Lower leg skin (tissue), 4 donors: ENCODE measurements around the gene CEP295NL. TPM values are rescaled to one million over a fixed set of nuclear protein-coding genes. Genes with fewer than 3 reads are reported as not detected.
"Not testable (repeated sequence)": the region's sequence is repeated elsewhere in the genome, so short reads cannot be mapped to it uniquely, and the experiment has no call there.

Source experiments
- DNase-seq, 2 donors: peaks; one replicate each; pipeline ENCODE4 v3.0.0-alpha.2; 2019; ENCODE audit warnings: low spot score in 2 of 2
- H3K4me3 ChIP-seq: fragments of 200-600 bp; sonication (generic); 2 replicates; pipeline ENCODE4 v1.5.1; 2017; ENCODE audit warnings: mild to moderate bottlenecking, low read depth; ENCODE audit not compliant: poor library complexity, severe bottlenecking
- CTCF ChIP-seq, 3 donors: fragments of 450-650 bp; IDR thresholded peaks; one replicate each; pipeline ENCODE4 v1.5.1; 2016; ENCODE audit warnings: antibody characterized with exemption in 3 of 3, mild to moderate bottlenecking in 3 of 3, moderate library complexity in 2 of 3
- POLR2A ChIP-seq, 2 donors: fragments of 450-650 bp; IDR thresholded peaks; one replicate each; pipeline ENCODE4 v1.6.1; 2016 to 2017; ENCODE audit warnings: antibody characterized with exemption in 2 of 2, mild to moderate bottlenecking in 1 of 2, moderate library complexity in 1 of 2
- WGBS, 2 donors: methylation state at CpG; one replicate each; pipeline ENCODE4 v1.1.5; 2018; 5-methylcytosine and 5-hydroxymethylcytosine counted together
- intact Hi-C: fragments of 100-400 bp; cut with DNase I; formaldehyde crosslinking; loops from one replicate; pipeline ENCODE4 v1.15.0; 2023; ENCODE audit warnings: low total_unique reads
- total RNA-seq, 4 donors: library from RNA; depleted of rRNA; stranded (reverse); fragments of >200 nt; gene quantifications; one replicate each; pipeline ENCODE4 v1.1.0, GENCODE V29; 2016

The CEP295NL gene
- total RNA-seq, 4 donors from 2014 or later: 2.0 to 2.9 (median 2.6) TPM

GRCh38 chr17:78878261-78878660, 24.7 kb downstream of the CEP295NL start:
- DNase-seq: no peak
- no peak overlapping the region for H3K4me3 ChIP-seq
- 89 to 93% methylated on average over 15 of the region's 15 CpGs for WGBS, 2 donors
- intact Hi-C loops: no loop called here
- TF ChIP-seq CTCF (IDR thresholded peaks at IDR 0.05): no peak
- no peak for TF ChIP-seq POLR2A (IDR thresholded peaks at IDR 0.05)

DNA sequence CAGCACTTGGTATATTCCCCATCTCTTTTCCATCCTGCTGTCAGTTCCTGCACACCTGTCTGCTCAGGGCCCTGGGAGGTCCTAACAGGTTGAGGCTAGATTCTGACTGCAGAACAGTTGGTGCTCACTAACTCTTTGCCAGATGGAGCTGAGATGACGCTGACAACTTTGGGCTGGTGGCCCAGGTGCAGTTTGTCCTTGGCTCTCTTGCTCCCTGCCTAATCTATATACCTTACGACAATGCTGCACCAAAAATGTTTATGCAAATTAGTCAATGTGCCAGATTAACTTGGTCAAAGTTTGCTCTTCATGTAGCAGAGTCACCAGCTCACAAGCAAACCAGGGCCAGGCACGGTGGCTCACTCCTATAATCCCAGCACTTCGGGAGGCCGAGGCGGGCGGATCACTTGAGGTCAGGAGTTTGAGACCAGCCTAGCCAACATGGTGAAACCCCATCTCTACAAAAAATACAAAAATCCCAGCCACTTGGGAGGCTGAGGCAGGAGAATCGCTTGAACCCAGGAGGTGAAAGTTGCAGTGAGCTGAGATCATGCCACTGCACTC, 26.0 kb downstream of the CEP295NL start:
- DNase-seq, H3K4me3 ChIP-seq, intact Hi-C loops: not testable (repeated sequence)
- WGBS, 2 donors: 60 to 77% methylated on average over 8 of the region's 8 CpGs

- TF ChIP-seq CTCF (IDR thresholded peaks at IDR 0.05): no peak
- no peak for TF ChIP-seq POLR2A (IDR thresholded peaks at IDR 0.05)
These were observed 26.9 kb downstream of the CEP295NL start for GRCh38 chr17:78876094-78876597.

DNA sequence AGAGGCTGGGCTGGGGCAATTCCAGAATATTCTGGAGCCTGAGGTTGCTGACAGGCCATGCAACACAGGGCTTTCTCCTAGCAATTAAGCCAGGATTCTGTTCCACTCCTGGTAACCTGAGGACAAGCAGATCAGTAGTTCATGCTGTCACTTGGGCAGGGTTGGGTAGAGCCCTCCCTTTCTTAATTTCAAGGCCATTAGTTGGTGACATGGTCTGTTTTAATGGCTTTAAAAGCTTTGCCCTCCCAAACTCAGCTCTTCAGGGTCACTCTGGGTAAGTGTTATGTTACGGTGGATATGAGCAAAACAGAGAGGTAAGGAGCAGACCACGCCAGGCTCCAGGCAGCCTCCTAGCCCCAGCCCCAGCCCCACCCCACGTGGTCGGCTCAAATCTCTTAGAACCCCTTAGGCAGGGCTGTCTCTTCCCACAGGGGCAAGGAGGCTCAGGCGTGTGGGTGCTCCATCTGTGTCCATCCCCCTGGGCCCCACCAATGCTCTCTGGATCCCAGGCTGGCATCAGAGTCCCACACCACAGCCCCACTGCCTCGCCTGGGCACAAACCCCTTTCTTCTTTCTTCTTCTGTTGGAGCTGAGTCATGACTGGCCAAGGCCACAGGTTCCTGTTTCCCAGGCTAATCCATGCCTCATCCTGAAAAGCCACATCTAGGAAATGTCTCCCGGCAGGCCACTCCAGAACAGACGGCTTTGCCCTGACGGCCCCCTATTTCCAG, 27.5 kb downstream of the CEP295NL start:
- no peak overlapping the region for H3K4me3 ChIP-seq
- 62 to 76% methylated on average over 9 of the region's 9 CpGs for WGBS, 2 donors
- TF ChIP-seq POLR2A (IDR thresholded peaks at IDR 0.05) (no peak), CTCF (IDR thresholded peaks at IDR 0.05) (no peak)
- DNase-seq: no peak
- intact Hi-C loops: no loop called here

More at GRCh38 chr17:78876094-78876597, 26.9 kb downstream of the CEP295NL start:
- intact Hi-C loops: no loop called here
- 63 to 83% methylated on average over 7 of the region's 7 CpGs for WGBS, 2 donors
- H3K4me3 ChIP-seq: no peak overlapping the region
- DNase-seq: no peak

- TF ChIP-seq POLR2A (IDR thresholded peaks at IDR 0.05) (no peak), CTCF (IDR thresholded peaks at IDR 0.05) (no peak)
- intact Hi-C loops: no loop called here
- no peak for DNase-seq
- no peak overlapping the region for H3K4me3 ChIP-seq
- 66 to 72% methylated on average over 21 of the region's 21 CpGs for WGBS, 2 donors
These were observed 29.3 kb downstream of the CEP295NL start for GRCh38 chr17:78873519-78874340.

- DNase-seq: no peak
- TF ChIP-seq CTCF (IDR thresholded peaks at IDR 0.05) (no peak), POLR2A (IDR thresholded peaks at IDR 0.05) (no peak)
- H3K4me3 ChIP-seq: no peak overlapping the region
- intact Hi-C loops: no loop called here
- 85% methylated on average over 6 of the region's 6 CpGs for WGBS, 2 donors
These were observed 30.5 kb downstream of the CEP295NL start for GRCh38 chr17:78872486-78872885.
